HL-60 (cell line): ENCODE results near the gene MAP3K4.

ENCODE experiments used
- TF ChIP-seq, protein P1 (sequence below): IDR thresholded peaks from one replicate; pipeline ENCODE4 v1.5.1; 2011; ENCODE audit warnings: low read length, control low read depth, inconsistent platforms; ENCODE audit not compliant: insufficient read depth
- TF ChIP-seq, protein P2 (sequence below): IDR thresholded peaks from 2 replicates; pipeline ENCODE4 v1.6.1; 2012; ENCODE audit warnings: low read depth; ENCODE audit not compliant: insufficient replicate concordance

DNA sequence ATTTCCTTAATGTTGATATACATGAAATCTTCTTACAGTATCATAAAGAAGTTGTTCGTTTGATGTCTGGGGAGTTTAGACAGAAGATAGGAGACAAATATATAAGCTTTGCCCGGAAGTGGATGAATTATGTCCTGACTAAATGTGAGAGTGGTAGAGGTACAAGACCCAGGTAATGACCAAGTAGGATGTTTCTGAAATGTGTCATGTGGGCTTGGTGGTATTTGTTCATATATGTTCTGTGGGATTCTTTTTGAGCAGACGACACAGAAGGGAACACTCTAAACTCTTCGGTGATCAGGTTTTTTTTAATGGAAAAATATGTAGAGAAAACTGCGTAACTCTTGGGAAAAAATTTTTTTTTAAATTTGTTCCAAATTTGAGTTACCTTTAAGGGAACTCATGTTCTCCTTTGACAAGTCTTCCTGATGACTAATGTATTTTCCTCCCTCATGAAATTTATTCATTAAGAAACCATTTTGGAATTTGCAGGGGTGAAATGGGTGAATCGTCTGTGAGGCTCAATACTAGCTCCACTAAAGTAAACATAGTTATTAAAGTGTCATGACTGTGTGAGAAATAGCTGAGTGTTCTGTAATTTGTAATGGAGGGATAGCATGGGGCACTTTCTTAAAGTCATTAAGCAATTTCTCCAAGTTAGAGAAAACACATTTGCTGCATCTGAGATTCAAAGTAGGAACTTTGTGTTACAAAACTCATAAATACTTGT, 100.6 kb downstream of the MAP3K4 start:
- TF ChIP-seq, protein P1, sequence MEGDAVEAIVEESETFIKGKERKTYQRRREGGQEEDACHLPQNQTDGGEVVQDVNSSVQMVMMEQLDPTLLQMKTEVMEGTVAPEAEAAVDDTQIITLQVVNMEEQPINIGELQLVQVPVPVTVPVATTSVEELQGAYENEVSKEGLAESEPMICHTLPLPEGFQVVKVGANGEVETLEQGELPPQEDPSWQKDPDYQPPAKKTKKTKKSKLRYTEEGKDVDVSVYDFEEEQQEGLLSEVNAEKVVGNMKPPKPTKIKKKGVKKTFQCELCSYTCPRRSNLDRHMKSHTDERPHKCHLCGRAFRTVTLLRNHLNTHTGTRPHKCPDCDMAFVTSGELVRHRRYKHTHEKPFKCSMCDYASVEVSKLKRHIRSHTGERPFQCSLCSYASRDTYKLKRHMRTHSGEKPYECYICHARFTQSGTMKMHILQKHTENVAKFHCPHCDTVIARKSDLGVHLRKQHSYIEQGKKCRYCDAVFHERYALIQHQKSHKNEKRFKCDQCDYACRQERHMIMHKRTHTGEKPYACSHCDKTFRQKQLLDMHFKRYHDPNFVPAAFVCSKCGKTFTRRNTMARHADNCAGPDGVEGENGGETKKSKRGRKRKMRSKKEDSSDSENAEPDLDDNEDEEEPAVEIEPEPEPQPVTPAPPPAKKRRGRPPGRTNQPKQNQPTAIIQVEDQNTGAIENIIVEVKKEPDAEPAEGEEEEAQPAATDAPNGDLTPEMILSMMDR, result no peak
- TF ChIP-seq, protein P2, sequence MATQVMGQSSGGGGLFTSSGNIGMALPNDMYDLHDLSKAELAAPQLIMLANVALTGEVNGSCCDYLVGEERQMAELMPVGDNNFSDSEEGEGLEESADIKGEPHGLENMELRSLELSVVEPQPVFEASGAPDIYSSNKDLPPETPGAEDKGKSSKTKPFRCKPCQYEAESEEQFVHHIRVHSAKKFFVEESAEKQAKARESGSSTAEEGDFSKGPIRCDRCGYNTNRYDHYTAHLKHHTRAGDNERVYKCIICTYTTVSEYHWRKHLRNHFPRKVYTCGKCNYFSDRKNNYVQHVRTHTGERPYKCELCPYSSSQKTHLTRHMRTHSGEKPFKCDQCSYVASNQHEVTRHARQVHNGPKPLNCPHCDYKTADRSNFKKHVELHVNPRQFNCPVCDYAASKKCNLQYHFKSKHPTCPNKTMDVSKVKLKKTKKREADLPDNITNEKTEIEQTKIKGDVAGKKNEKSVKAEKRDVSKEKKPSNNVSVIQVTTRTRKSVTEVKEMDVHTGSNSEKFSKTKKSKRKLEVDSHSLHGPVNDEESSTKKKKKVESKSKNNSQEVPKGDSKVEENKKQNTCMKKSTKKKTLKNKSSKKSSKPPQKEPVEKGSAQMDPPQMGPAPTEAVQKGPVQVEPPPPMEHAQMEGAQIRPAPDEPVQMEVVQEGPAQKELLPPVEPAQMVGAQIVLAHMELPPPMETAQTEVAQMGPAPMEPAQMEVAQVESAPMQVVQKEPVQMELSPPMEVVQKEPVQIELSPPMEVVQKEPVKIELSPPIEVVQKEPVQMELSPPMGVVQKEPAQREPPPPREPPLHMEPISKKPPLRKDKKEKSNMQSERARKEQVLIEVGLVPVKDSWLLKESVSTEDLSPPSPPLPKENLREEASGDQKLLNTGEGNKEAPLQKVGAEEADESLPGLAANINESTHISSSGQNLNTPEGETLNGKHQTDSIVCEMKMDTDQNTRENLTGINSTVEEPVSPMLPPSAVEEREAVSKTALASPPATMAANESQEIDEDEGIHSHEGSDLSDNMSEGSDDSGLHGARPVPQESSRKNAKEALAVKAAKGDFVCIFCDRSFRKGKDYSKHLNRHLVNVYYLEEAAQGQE, result no peak
